ENCODE results near the gene GPX2. TPM values are rescaled to one million over a fixed set of nuclear protein-coding genes. Genes with fewer than 3 reads are reported as not detected.

GPX2 gene
- total RNA-seq, 1 experiment from 2014 or later = not detected

- no peak for DNase-seq (ENCODE audit: low read depth)
These were observed 2.7 kb downstream of the GPX2 start for GRCh38 chr14:64939817-64940190.

GRCh38 chr14:64938972-64939816 is 3.4 kb downstream of the GPX2 start:
- no peak for DNase-seq (ENCODE audit: low read depth)

DNA sequence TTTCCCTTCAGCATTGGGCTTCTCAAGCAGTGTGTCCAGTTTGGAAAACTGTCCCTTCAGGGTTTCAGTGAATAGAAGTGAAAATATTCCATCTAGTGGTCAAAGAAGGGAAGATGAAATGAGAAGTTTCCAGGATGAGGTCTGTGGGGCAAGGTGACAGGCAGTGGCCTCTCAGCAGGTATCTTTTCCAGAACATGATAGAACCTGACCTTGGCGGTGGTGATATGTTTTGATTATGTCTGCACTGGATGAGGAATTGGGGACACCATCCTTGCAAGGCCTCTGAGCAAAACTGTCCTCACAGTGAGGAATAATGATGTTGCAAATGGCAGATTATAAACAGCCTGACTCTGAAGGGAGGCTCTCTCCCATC is 4.7 kb downstream of the GPX2 start:
- no peak for DNase-seq (ENCODE audit: low read depth)

GRCh38 chr14:64937171-64937820 is 5.2 kb downstream of the GPX2 start:
- DNase-seq (ENCODE audit: low read depth) = no peak

DNA sequence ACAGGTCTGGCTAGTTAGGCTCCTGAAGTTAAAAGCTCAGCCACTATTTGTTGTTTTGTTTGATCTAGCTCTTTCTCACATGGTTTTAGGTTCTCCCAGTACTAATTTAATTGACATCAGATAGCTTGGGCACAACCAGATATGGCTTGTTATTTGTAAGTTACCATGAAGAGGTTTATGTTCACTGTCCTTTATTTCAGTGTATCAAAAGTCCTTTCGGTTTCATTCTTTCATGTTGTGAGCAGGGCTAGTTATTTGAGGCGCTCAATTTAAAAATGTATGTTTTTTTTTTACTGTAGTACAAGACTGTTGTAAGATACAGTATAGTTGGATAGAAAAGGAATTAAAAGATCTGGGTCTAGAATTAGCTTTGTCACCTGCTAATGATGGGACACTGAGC is 7.0 kb downstream of the GPX2 start:
- DNase-seq (ENCODE audit: low read depth) = no peak

GRCh38 chr14:64934338-64934929 is 8.1 kb downstream of the GPX2 start:
- no peak for DNase-seq (ENCODE audit: low read depth)

DNA sequence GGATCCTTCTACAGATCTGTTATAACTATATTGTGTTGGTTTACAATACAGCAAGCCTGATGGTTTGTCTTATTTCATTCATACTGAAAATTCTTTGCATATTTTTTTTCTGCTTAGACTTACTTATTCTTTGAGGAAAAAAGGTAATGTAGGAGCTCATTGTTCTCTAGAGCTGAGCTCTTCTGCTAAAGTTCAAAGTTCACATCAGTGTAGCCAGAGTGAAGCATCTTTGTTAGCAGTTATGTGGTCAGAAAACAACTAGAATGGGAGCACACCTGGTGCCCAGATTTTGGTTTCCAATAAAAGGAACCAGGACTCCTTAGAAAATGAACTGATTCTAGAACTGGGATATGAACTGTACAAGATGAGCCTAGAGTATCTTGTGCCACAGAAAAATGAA is 10.3 kb downstream of the GPX2 start:
- no peak for DNase-seq (ENCODE audit: low read depth)

DNA sequence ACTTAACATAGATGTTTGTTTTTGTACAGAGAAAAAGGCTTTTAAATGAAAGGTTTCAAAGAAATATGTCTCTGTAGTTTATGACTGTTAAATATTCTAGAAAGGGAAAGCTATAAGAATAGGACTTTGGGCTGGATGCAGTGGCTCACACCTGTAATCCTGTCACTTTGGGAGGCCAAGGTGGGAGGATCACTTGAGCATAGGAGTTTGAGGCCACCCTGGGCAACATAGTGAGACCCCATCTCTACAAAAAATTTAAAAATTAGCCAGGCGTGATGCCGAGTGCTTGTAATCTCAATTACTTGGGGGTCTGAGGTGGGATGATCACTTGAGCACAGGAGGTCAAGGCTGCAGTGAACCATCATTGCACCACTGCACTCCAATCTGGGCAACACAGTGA is 11.4 kb downstream of the GPX2 start:
- DNase-seq (ENCODE audit: low read depth) = no peak

GRCh38 chr14:64930085-64930843 is 12.3 kb downstream of the GPX2 start:
- DNase-seq (ENCODE audit: low read depth) = no peak

GRCh38 chr14:64929014-64929359 is 13.6 kb downstream of the GPX2 start:
- no peak for DNase-seq (ENCODE audit: low read depth)

- DNase-seq (ENCODE audit: low read depth) = no peak
These were observed 14.1 kb downstream of the GPX2 start for GRCh38 chr14:64928239-64929013.

GRCh38 chr14:64927031-64927430 is 15.5 kb downstream of the GPX2 start:
- DNase-seq (ENCODE audit: low read depth) = no peak

GRCh38 chr14:64926398-64926995 is 16.0 kb downstream of the GPX2 start:
- no peak for DNase-seq (ENCODE audit: low read depth)

DNA sequence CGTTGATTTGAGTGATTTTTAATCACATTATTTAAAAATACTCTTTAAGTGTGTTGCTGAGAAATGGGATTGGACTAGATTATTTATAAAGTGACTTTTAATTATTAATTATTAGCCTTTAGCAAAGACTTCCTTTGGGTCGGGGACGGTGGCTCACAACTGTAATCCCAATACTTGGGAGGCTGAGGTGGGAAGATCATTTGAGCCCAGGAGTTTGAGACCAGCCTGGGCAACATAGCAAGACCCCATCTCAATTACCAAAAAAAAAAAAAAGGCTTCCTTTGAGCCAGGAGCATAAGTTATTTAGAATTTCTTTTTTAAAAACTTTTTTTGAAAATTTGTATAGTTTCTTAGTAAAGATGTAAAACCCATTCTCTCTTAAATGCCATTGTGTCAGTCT is 19.5 kb downstream of the GPX2 start:
- DNase-seq (ENCODE audit: low read depth) = no peak

DNA sequence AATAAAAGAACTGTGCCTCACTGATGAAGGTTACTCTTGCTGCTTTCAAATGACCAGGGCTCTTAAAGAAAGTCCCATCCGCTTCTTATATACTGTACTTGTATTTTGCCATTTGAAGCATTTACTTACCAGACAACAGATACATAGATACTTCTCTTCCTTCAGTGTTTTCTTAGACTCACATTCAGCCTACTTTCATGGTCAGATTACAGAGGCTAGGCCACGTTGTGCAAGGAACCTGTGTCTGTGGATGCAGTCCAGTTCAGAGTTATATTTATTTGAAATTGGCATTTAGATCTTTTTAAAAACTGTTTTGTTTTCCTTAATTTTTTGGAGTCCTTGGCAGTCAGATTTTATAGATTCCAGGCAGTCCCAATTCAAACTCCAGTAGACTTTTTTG is 22.1 kb downstream of the GPX2 start:
- DNase-seq (ENCODE audit: low read depth) = no peak

GRCh38 chr14:64919618-64920017 is 22.9 kb downstream of the GPX2 start:
- peak; percentile 38 for DNase-seq (ENCODE audit: low read depth)

DNA sequence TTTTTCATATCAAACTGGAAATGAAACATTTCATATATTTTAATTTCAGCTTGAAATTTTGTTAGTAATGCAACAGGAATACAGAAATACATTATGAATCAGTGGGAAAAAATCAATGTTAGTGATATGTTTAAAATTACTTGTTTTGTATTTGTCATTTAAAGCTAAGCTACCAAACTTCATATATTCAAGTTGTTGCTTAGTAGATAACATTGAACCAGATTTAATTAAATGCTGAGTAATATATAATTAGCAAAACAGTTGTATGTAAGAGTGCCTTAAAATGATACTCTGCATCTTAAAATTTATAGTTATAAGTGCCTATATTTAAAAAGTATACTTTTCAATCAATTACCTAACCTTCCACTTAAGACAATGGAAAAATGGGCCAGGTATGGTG is 23.3 kb downstream of the GPX2 start:
- no peak for DNase-seq (ENCODE audit: low read depth)

GRCh38 chr14:64918216-64918615 is 24.3 kb downstream of the GPX2 start:
- no peak for DNase-seq (ENCODE audit: low read depth)

- no peak for DNase-seq (ENCODE audit: low read depth)
These were observed 26.7 kb downstream of the GPX2 start for GRCh38 chr14:64915797-64916196.

GRCh38 chr14:64915029-64915424 is 27.5 kb downstream of the GPX2 start:
- DNase-seq (ENCODE audit: low read depth) = no peak

Measured in Daoy (cell line).